ENCODE results near the gene LRRTM4. TPM values are rescaled to one million over a fixed set of nuclear protein-coding genes. Genes with fewer than 3 reads are reported as not detected.

The LRRTM4 gene
- total and polyA plus RNA-seq, 2 experiments from 2014 or later, result 4.5 to 15.4 TPM

- TF ChIP-seq ZNF462 (CRISPR knock-in tag; IDR thresholded peaks at IDR 0.05) (no peak), POLR2AphosphoS5 (IDR thresholded peaks at IDR 0.05; ENCODE audit: low read depth) (no peak), ETS1 (IDR thresholded peaks at IDR 0.05) (no peak), ZNF114 (CRISPR knock-in tag; IDR thresholded peaks at IDR 0.05) (no peak), JUNB (IDR thresholded peaks at IDR 0.05; ENCODE audit: unreplicated experiment) (no peak), STAT1 (IDR thresholded peaks at IDR 0.05; ENCODE audit: unreplicated experiment) (no peak), EZH2phosphoT487 (IDR thresholded peaks at IDR 0.05; ENCODE audit: unreplicated experiment) (no peak), ZNF331 (CRISPR knock-in tag; IDR thresholded peaks at IDR 0.05; ENCODE audit: low read depth) (no peak), NANOG (IDR thresholded peaks at IDR 0.05; ENCODE audit: borderline replicate concordance) (no peak), EZH2 (IDR thresholded peaks at IDR 0.05; ENCODE audit: low read depth, unreplicated experiment) (no peak), REST (IDR thresholded peaks at IDR 0.05; ENCODE audit: unreplicated experiment) (no peak), CREB1 (CRISPR knock-in tag; IDR thresholded peaks at IDR 0.05; ENCODE audit: low read depth) (no peak)
Measured at GRCh38 chr2:77519888-77520506, 2.2 kb downstream of the LRRTM4 start (continued).
